IPS-20b (cell line): Measurements from ENCODE around the gene CCL8.

Experiments used
- H3K27ac ChIP-seq: one replicate; pipeline ENCODE4 v1.5.1; 2013; ENCODE audit warnings: low read length
- H3K27me3 ChIP-seq: 2 replicates; pipeline ENCODE4 v1.6.1; 2013; ENCODE audit warnings: mild to moderate bottlenecking, low read length, inconsistent platforms; ENCODE audit not compliant: insufficient read depth
- H3K36me3 ChIP-seq: 2 replicates; pipeline ENCODE4 v1.6.1; 2013; ENCODE audit warnings: low read depth, mild to moderate bottlenecking, inconsistent platforms, low read length, moderate library complexity; ENCODE audit not compliant: insufficient read depth
- H3K4me1 ChIP-seq: 2 replicates; pipeline ENCODE4 v1.6.1; 2013; ENCODE audit warnings: mild to moderate bottlenecking, control low read depth, inconsistent platforms, low read length, moderate library complexity; ENCODE audit not compliant: insufficient read depth
- H3K4me3 ChIP-seq: 2 replicates; pipeline ENCODE4 v1.5.1; 2013; ENCODE audit warnings: mild to moderate bottlenecking, low read length, inconsistent platforms
- H3K9ac ChIP-seq: 2 replicates; pipeline ENCODE4 v1.6.1; 2013; ENCODE audit warnings: low read depth, mild to moderate bottlenecking, inconsistent platforms, low read length, moderate library complexity
- H3K9me3 ChIP-seq: 2 replicates; pipeline ENCODE4 v1.6.1; 2013; ENCODE audit warnings: mild to moderate bottlenecking, low read depth, low read length, inconsistent platforms; ENCODE audit not compliant: insufficient read depth

Gene CCL8

DNA sequence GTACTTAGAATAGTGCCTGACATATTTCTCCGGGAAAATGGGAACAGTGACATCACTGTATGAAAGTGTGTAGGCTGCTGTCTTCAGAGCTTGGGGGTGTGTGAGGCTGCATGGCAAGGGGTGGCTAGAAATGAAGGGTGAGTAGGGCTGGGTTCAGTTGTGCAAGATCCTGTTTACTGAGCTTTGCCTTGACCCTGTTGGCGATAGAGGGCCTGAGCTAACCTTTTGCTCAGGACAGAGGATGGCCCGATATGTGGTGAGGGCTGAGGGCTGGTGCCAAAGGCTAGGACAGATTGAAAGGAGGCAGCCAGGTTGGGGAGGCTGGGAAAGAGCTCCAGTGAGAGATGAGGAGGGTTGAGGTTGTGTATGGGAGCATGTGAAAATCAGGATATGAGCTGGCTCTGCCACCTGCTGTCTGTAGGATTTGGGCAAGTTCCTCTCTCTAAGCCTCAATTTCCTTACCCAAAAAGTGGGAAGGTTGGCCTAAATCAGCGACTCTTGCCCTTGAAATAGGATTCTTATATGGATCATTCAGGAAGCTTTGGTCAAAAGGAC, 49.8 kb downstream of the CCL8 start:
- no peaks in the 10 kb centered on the region for H3K4me1 ChIP-seq
- no peaks in the 10 kb centered on the region for H3K9me3 ChIP-seq
- H3K4me3 ChIP-seq, result no peak overlapping the region
- H3K27ac ChIP-seq, result no peak overlapping the region
- no peak overlapping the region for H3K9ac ChIP-seq
- H3K36me3 ChIP-seq, result no peaks in the 10 kb centered on the region
- no peaks in the 10 kb centered on the region for H3K27me3 ChIP-seq

DNA sequence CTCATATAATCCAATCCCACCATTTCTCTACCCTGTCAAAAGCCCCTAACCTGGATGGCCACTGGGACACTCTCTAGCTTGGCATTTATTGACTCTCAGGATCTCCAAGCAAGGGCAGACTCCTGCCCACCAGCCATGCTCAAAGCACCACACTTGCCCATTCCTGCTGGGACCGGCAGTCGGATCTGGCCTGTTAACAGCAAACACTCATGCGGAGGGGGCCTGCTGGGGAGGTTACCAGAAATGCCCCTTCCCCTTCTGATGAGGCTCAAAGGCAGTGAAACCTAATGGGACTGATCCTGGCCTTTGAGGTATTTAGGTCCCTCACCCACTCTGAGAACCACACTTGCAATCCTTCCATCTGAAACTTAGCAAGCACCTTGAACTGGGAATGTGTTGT, 50.3 kb downstream of the CCL8 start:
- no peaks in the 10 kb centered on the region for H3K27me3 ChIP-seq
- H3K4me3 ChIP-seq, result no peak overlapping the region
- no peaks in the 10 kb centered on the region for H3K4me1 ChIP-seq
- no peak overlapping the region for H3K9ac ChIP-seq
- H3K9me3 ChIP-seq, result no peaks in the 10 kb centered on the region
- H3K27ac ChIP-seq, result no peak overlapping the region
- no peaks in the 10 kb centered on the region for H3K36me3 ChIP-seq

DNA sequence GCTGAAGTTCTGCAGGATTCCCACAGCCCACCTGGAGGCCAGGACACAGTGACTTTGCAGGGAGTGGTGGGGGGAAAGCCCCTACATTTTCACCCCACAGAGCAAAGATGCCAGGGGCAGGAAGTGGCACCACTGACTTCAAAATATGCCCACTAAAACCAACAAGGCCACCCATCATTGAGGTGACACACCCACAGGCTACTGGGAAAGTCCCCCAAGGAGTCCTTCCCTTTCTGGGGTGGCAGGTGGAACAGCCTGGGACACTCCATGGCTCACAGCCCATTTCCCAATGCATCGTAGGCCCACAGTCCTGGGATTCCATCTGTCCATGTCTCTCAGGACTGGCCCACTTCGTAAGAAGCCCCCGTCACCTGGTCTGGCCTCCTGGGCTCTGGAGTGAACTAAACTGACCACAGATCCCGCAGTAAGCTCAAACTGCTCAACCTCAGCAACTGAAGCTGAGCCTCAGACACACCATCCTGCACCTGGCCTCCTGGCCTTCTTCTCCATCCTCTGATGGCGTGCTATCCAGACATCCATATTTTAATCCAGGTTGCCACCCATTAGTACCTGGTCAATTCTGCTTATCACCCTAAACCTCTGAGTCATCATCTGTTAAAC, 51.3 kb downstream of the CCL8 start:
- H3K36me3 ChIP-seq, result no peaks in the 10 kb centered on the region
- no peaks in the 10 kb centered on the region for H3K9me3 ChIP-seq
- no peak overlapping the region for H3K27ac ChIP-seq
- H3K4me1 ChIP-seq, result no peaks in the 10 kb centered on the region
- no peak overlapping the region for H3K9ac ChIP-seq
- no peaks in the 10 kb centered on the region for H3K27me3 ChIP-seq
- no peak overlapping the region for H3K4me3 ChIP-seq

DNA sequence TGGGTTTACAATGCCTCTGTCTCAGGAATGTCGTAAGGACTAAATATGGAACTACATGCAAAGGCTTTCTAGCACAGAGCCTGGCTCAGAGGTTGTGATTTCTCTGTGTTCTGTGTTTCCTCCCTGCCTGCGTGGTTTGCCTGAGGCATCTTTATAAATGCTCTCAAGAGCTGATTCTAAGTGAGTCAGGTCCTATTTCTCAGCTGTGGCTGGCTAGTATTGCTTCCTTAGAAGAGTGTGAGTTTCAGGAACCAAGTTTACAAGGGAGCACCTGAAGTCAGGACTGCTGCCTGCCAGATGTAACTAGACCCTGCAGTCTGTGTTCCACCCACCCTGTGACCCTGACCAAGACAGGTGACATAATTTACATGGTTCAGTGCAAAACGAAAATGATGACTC, 51.8 kb downstream of the CCL8 start:
- Histone ChIP-seq H3K4me1 (no peaks in the 10 kb centered on the region), H3K9me3 (no peaks in the 10 kb centered on the region), H3K27ac (no peak overlapping the region), H3K27me3 (no peaks in the 10 kb centered on the region), H3K36me3 (no peaks in the 10 kb centered on the region), H3K4me3 (no peak overlapping the region), H3K9ac (no peak overlapping the region)
